Measurements from ENCODE around the gene AGBL4.

AGBL4 gene

GRCh38 chr1:48552903-48553606 is 1470.7 kb downstream of the AGBL4 start:
- no peak overlapping the region for H3K9ac ChIP-seq (ENCODE audit: insufficient read length)
- H3K9me3 ChIP-seq (ENCODE audit: low read depth, low read length) = no peaks in the 10 kb centered on the region
- no peaks in the 10 kb centered on the region for H3K36me3 ChIP-seq (ENCODE audit: insufficient read depth, low read length)
- H3K27ac ChIP-seq = no peak overlapping the region
- no peak for DNase-seq (ENCODE audit: low read depth, low spot score)
- TF ChIP-seq FOXP2 (optimal IDR thresholded peaks at IDR 0.05; ENCODE audit: control extremely low read depth, extremely low read length, insufficient read depth) (no peak), POLR2AphosphoS5 (IDR thresholded peaks at IDR 0.05; ENCODE audit: borderline replicate concordance, low read depth, low read length) (no peak)
- no peak overlapping the region for H3K4me3 ChIP-seq

GRCh38 chr1:48552420-48552819 is 1471.3 kb downstream of the AGBL4 start:
- Histone ChIP-seq H3K27ac (no peak overlapping the region), H3K36me3 (ENCODE audit: insufficient read depth, low read length) (no peaks in the 10 kb centered on the region), H3K4me3 (no peak overlapping the region), H3K9me3 (ENCODE audit: low read depth, low read length) (no peaks in the 10 kb centered on the region), H3K9ac (ENCODE audit: insufficient read length) (no peak overlapping the region)
- no peak for DNase-seq (ENCODE audit: low read depth, low spot score)
- no peak for TF ChIP-seq FOXP2 (optimal IDR thresholded peaks at IDR 0.05; ENCODE audit: control extremely low read depth, extremely low read length, insufficient read depth)
- no peak for TF ChIP-seq POLR2AphosphoS5 (IDR thresholded peaks at IDR 0.05; ENCODE audit: borderline replicate concordance, low read depth, low read length)
- TF ChIP-seq EZH2 (IDR thresholded peaks at IDR 0.05) = no peak

GRCh38 chr1:48548985-48549384 is 1474.8 kb downstream of the AGBL4 start:
- DNase-seq (ENCODE audit: low read depth, low spot score) = no peak
- Histone ChIP-seq H3K9me3 (ENCODE audit: low read depth, low read length) (no peaks in the 10 kb centered on the region), H3K36me3 (ENCODE audit: insufficient read depth, low read length) (no peaks in the 10 kb centered on the region), H3K27ac (no peak overlapping the region), H3K9ac (ENCODE audit: insufficient read length) (no peak overlapping the region), H3K4me3 (no peak overlapping the region)
- TF ChIP-seq FOXP2 (optimal IDR thresholded peaks at IDR 0.05; ENCODE audit: control extremely low read depth, extremely low read length, insufficient read depth) (no peak), EZH2 (IDR thresholded peaks at IDR 0.05) (no peak), POLR2AphosphoS5 (IDR thresholded peaks at IDR 0.05; ENCODE audit: borderline replicate concordance, low read depth, low read length) (no peak)

- H3K9me3 ChIP-seq (ENCODE audit: low read depth, low read length) = no peaks in the 10 kb centered on the region
- no peaks in the 10 kb centered on the region for H3K36me3 ChIP-seq (ENCODE audit: insufficient read depth, low read length)
- H3K4me3 ChIP-seq = no peak overlapping the region
- no peak for TF ChIP-seq EZH2 (IDR thresholded peaks at IDR 0.05)
- TF ChIP-seq POLR2AphosphoS5 (IDR thresholded peaks at IDR 0.05; ENCODE audit: borderline replicate concordance, low read depth, low read length) = no peak
- no peak for TF ChIP-seq FOXP2 (optimal IDR thresholded peaks at IDR 0.05; ENCODE audit: control extremely low read depth, extremely low read length, insufficient read depth)
- H3K9ac ChIP-seq (ENCODE audit: insufficient read length) = no peak overlapping the region
- DNase-seq (ENCODE audit: low read depth, low spot score) = no peak
- no peak overlapping the region for H3K27ac ChIP-seq
Observed at GRCh38 chr1:48547561-48548220, 1476.1 kb downstream of the AGBL4 start.

GRCh38 chr1:48543854-48544253 is 1479.9 kb downstream of the AGBL4 start:
- Histone ChIP-seq H3K36me3 (ENCODE audit: insufficient read depth, low read length) (no peaks in the 10 kb centered on the region), H3K9ac (ENCODE audit: insufficient read length) (no peak overlapping the region), H3K4me3 (no peak overlapping the region), H3K27ac (no peak overlapping the region), H3K9me3 (ENCODE audit: low read depth, low read length) (no peaks in the 10 kb centered on the region)
- no peak for DNase-seq (ENCODE audit: low read depth, low spot score)
- TF ChIP-seq EZH2 (IDR thresholded peaks at IDR 0.05) = no peak
- TF ChIP-seq FOXP2 (optimal IDR thresholded peaks at IDR 0.05; ENCODE audit: control extremely low read depth, extremely low read length, insufficient read depth) = no peak
- TF ChIP-seq POLR2AphosphoS5 (IDR thresholded peaks at IDR 0.05; ENCODE audit: borderline replicate concordance, low read depth, low read length) = no peak

GRCh38 chr1:48540587-48540986 is 1483.2 kb downstream of the AGBL4 start:
- Histone ChIP-seq H3K36me3 (ENCODE audit: insufficient read depth, low read length) (no peaks in the 10 kb centered on the region), H3K27ac (no peak overlapping the region), H3K9me3 (ENCODE audit: low read depth, low read length) (no peaks in the 10 kb centered on the region), H3K9ac (ENCODE audit: insufficient read length) (no peak overlapping the region), H3K4me3 (no peak overlapping the region)
- no peak for DNase-seq (ENCODE audit: low read depth, low spot score)
- TF ChIP-seq EZH2 (IDR thresholded peaks at IDR 0.05) = no peak
- TF ChIP-seq FOXP2 (optimal IDR thresholded peaks at IDR 0.05; ENCODE audit: control extremely low read depth, extremely low read length, insufficient read depth) = no peak
- no peak for TF ChIP-seq POLR2AphosphoS5 (IDR thresholded peaks at IDR 0.05; ENCODE audit: borderline replicate concordance, low read depth, low read length)

GRCh38 chr1:48536477-48536876 is 1487.3 kb downstream of the AGBL4 start:
- TF ChIP-seq EZH2 (IDR thresholded peaks at IDR 0.05) = no peak
- TF ChIP-seq FOXP2 (optimal IDR thresholded peaks at IDR 0.05; ENCODE audit: control extremely low read depth, extremely low read length, insufficient read depth) = no peak
- no peak for TF ChIP-seq POLR2AphosphoS5 (IDR thresholded peaks at IDR 0.05; ENCODE audit: borderline replicate concordance, low read depth, low read length)
- H3K27ac ChIP-seq = no peak overlapping the region
- DNase-seq (ENCODE audit: low read depth, low spot score) = no peak

GRCh38 chr1:48532976-48533375 is 1490.8 kb downstream of the AGBL4 start:
- H3K36me3 ChIP-seq (ENCODE audit: insufficient read depth, low read length) = no peaks in the 10 kb centered on the region
- no peak overlapping the region for H3K9ac ChIP-seq (ENCODE audit: insufficient read length)
- no peak for DNase-seq (ENCODE audit: low read depth, low spot score)
- H3K27ac ChIP-seq = no peak overlapping the region
- H3K4me3 ChIP-seq = no peak overlapping the region
- H3K9me3 ChIP-seq (ENCODE audit: low read depth, low read length) = no peaks in the 10 kb centered on the region
- TF ChIP-seq POLR2AphosphoS5 (IDR thresholded peaks at IDR 0.05; ENCODE audit: borderline replicate concordance, low read depth, low read length) (no peak), FOXP2 (optimal IDR thresholded peaks at IDR 0.05; ENCODE audit: control extremely low read depth, extremely low read length, insufficient read depth) (no peak), EZH2 (IDR thresholded peaks at IDR 0.05) (no peak)

More at GRCh38 chr1:48536477-48536876, 1487.3 kb downstream of the AGBL4 start:
- H3K4me3 ChIP-seq = no peak overlapping the region
- H3K36me3 ChIP-seq (ENCODE audit: insufficient read depth, low read length) = no peaks in the 10 kb centered on the region
- no peaks in the 10 kb centered on the region for H3K9me3 ChIP-seq (ENCODE audit: low read depth, low read length)
- H3K9ac ChIP-seq (ENCODE audit: insufficient read length) = no peak overlapping the region

Data from SK-N-MC (cell line).